AG08396 (cell line): ENCODE data around the gene CSNK2A2.

ENCODE experiments used
- DNase-seq: peaks from one replicate; pipeline ENCODE4 v3.0.0; 2012; ENCODE audit warnings: low spot score, mixed read lengths

CSNK2A2 gene

GRCh38 chr16:58110571-58111301 is 87.2 kb downstream of the CSNK2A2 start:
- DNase-seq = no peak

- DNase-seq = no peak
Measured at GRCh38 chr16:58109881-58110280, 88.0 kb downstream of the CSNK2A2 start.

- DNase-seq = no peak
Measured at GRCh38 chr16:58109330-58109729, 88.6 kb downstream of the CSNK2A2 start.
